Amygdala (tissue), 56 donors: Measurements from ENCODE around the gene WDR76.
A peak's percentile ranks its signal among the peaks of the same experiment; 100 is the strongest.
"Not testable (repeated sequence)": the region's sequence is repeated elsewhere in the genome, so short reads cannot be mapped to it uniquely, and the experiment has no call there.

Experiments used
- DNase-seq, 56 donors: peaks; one replicate each; lab custom pipeline; 2025; lab: John Stamatoyannopoulos, UW

The WDR76 gene

GRCh38 chr15:43826508-43827341 is at the start of gene WDR76:
Gene WDR76, plus strand, starts transcription at chr15:43827002. Its CDS starts 31 bp downstream, at chr15:43827033.
- DNase-seq, result peak in 35 of 56 donors; percentile 0 to 51 (median 11)

- peak in 38 of 56 donors; percentile 22 to 73 (median 57) for DNase-seq
Observed at GRCh38 chr15:43777267-43777914, 49.4 kb upstream of the WDR76 start.

GRCh38 chr15:43779016-43779415 is 47.8 kb upstream of the WDR76 start:
- DNase-seq, result no peak

GRCh38 chr15:43789409-43789808 is 37.4 kb upstream of the WDR76 start:
- no peak for DNase-seq

- DNase-seq, result peak; percentile 95 to 100 (median 100)
Observed at GRCh38 chr15:43791993-43792760, 34.6 kb upstream of the WDR76 start, which contains the start of gene SERF2. Gene SERF2, plus strand, starts transcription at chr15:43792320. Its CDS starts 57 bp downstream, at chr15:43792377.

GRCh38 chr15:43792761-43793476 is 33.9 kb upstream of the WDR76 start:
- peak in 4 of 56 donors; percentile 18 to 62 (median 31) for DNase-seq

- no peak for DNase-seq
Observed at GRCh38 chr15:43793647-43794046, 33.2 kb upstream of the WDR76 start.

- peak in 1 of 56 donors; percentile 7 for DNase-seq
Observed at GRCh38 chr15:43794269-43795037, 32.3 kb upstream of the WDR76 start.

GRCh38 chr15:43795197-43795596 is 31.6 kb upstream of the WDR76 start:
- DNase-seq, result no peak

GRCh38 chr15:43795997-43796396 is 30.8 kb upstream of the WDR76 start:
- no peak for DNase-seq

- DNase-seq, result no peak
Observed at GRCh38 chr15:43796566-43796965, 30.2 kb upstream of the WDR76 start.

GRCh38 chr15:43799209-43799944 is 27.4 kb upstream of the WDR76 start:
- peak in 1 of 56 donors; percentile 23 for DNase-seq

GRCh38 chr15:43799945-43800285 is 26.9 kb upstream of the WDR76 start, which contains the start of gene SERINC4:
Gene SERINC4, minus strand, starts transcription at chr15:43800220. Its CDS starts 234 bp downstream, at chr15:43799986.
- DNase-seq, result peak in 2 of 56 donors; percentile 28 to 38

GRCh38 chr15:43800286-43801141 is 26.3 kb upstream of the WDR76 start, which contains the start of gene HYPK:
Gene HYPK, plus strand, starts transcription at chr15:43800599. Its CDS starts 24 bp downstream, at chr15:43800623.
- peak; percentile 42 to 97 (median 88) for DNase-seq

GRCh38 chr15:43802676-43803075 is 24.1 kb upstream of the WDR76 start:
- not testable (repeated sequence) for DNase-seq

GRCh38 chr15:43808435-43808950 is 18.3 kb upstream of the WDR76 start:
- no peak for DNase-seq

- DNase-seq, result no peak
Observed at GRCh38 chr15:43808960-43809678, 17.7 kb upstream of the WDR76 start.
